Endodermal cell (in vitro differentiated cells): ENCODE data around the gene RBM20. TPM values are rescaled to one million over a fixed set of nuclear protein-coding genes. Genes with fewer than 3 reads are reported as not detected.

Experiments
- DNase-seq: peaks from one replicate; pipeline ENCODE4 v3.0.0-alpha.2; 2017
- H3K27ac ChIP-seq: 2 replicates; pipeline ENCODE4 v1.5.1; 2013; ENCODE audit warnings: mild to moderate bottlenecking, low read depth, low read length, moderate library complexity
- H3K27me3 ChIP-seq: 2 replicates; pipeline ENCODE4 v1.6.1; 2013; ENCODE audit warnings: mild to moderate bottlenecking, low read length, moderate library complexity; ENCODE audit not compliant: insufficient read depth, control insufficient read depth, poor library complexity, severe bottlenecking
- H3K36me3 ChIP-seq: 2 replicates; pipeline ENCODE4 v1.7.0; 2013; ENCODE audit warnings: mild to moderate bottlenecking, low read length, moderate library complexity; ENCODE audit not compliant: control insufficient read depth, insufficient read depth
- H3K4me1 ChIP-seq: one replicate; pipeline ENCODE4 v1.7.0; 2013; ENCODE audit warnings: low read length; ENCODE audit not compliant: control insufficient read depth, insufficient read depth
- H3K4me3 ChIP-seq: 2 replicates; pipeline ENCODE4 v1.5.1; 2013; ENCODE audit warnings: mild to moderate bottlenecking, low read length, moderate library complexity
- H3K9ac ChIP-seq: 2 replicates; pipeline ENCODE4 v1.6.1; 2013; ENCODE audit warnings: mild to moderate bottlenecking, low read length, moderate library complexity; ENCODE audit not compliant: poor library complexity, severe bottlenecking; ENCODE audit errors: extremely low read depth
- H3K9me3 ChIP-seq: 2 replicates; pipeline ENCODE4 v1.6.1; 2013; ENCODE audit warnings: mild to moderate bottlenecking, low read length, moderate library complexity; ENCODE audit not compliant: control insufficient read depth
- H3K27ac Mint-ChIP-seq: 2 replicates; pipeline ENCODE4 v1.8.0; 2020; ENCODE audit warnings: mixed read lengths
- H3K27me3 Mint-ChIP-seq: 2 replicates; pipeline ENCODE4 v1.8.0; 2021; ENCODE audit warnings: mild to moderate bottlenecking, mixed read lengths; ENCODE audit not compliant: insufficient read depth
- H3K36me3 Mint-ChIP-seq: 2 replicates; pipeline ENCODE4 v1.8.0; 2020; ENCODE audit warnings: low read depth, mixed read lengths
- H3K4me1 Mint-ChIP-seq: 2 replicates; pipeline ENCODE4 v1.8.0; 2020; ENCODE audit warnings: mixed read lengths
- H3K4me3 Mint-ChIP-seq: 2 replicates; pipeline ENCODE4 v1.8.0; 2020; ENCODE audit warnings: mild to moderate bottlenecking, moderate library complexity, mixed read lengths
- H3K9me3 Mint-ChIP-seq: 2 replicates; pipeline ENCODE4 v1.8.0; 2020; ENCODE audit warnings: mild to moderate bottlenecking, mixed read lengths
- CTCF ChIP-seq: fragments of 200-600 bp; sonication (generic); conservative IDR thresholded peaks from 2 replicates; pipeline ENCODE4 v1.5.0; 2021; ENCODE audit warnings: antibody characterized with exemption, mild to moderate bottlenecking
- WGBS, 2 experiments: methylation state at CpG; one replicate each; pipeline versions ENCODE4 v1.1.5 to v1.1.7; 2013; ENCODE audit warnings: missing lambda C conversion rate in 2 of 2, mixed read lengths in 1 of 2; ENCODE audit not compliant: insufficient coverage in 1 of 2, insufficient read length in 1 of 2; 5-methylcytosine and 5-hydroxymethylcytosine counted together
- total RNA-seq, 2 donors: library from RNA; stranded (reverse); fragmentation: NEBNext Ultra II Directional in 1 of 2; extraction: Animal tissue kit (Norgen Biotek cat#: 25700) in 1 of 2; gene quantifications; 2 replicates in 1 of 2; 3 replicates in 1 of 2; pipeline ENCODE4 v1.2.1, GENCODE V29; 2021

RBM20 gene
- total RNA-seq, 2 donors from 2014 or later, result 6.2 to 7.0 TPM

DNA sequence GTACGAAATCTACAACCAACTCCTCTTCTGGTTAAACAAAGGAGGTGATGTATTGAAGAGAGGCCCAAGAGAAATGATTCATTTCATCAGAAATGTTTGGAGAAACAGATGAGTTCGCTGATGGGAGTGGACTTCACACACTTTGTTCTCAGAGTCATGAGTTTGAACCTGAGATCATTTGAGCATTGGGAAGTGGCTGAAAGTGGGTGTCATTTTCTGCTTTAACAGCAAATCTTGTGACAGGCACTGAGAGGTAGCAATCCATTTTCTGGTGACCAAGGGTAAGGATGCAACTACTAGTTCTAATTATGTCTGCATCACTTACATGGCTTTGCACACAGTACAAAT, 51.4 kb downstream of the RBM20 start:
- WGBS, 2 experiments, result 91 to 96% methylated on average over 2 of the region's 2 CpGs
- Mint-ChIP-seq H3K4me1 (peaks cover 12% of the 10 kb centered on the region), H3K9me3 (peaks cover 25% of the 10 kb centered on the region), H3K27ac (no peak overlapping the region), H3K27me3 (no peaks in the 10 kb centered on the region), H3K4me3 (no peak overlapping the region), H3K36me3 (peaks cover 8% of the 10 kb centered on the region)
- Histone ChIP-seq H3K4me1 (peaks cover 5% of the 10 kb centered on the region), H3K27me3 (no peaks in the 10 kb centered on the region), H3K9ac (no peak overlapping the region), H3K9me3 (peaks cover 27% of the 10 kb centered on the region), H3K27ac (no peak overlapping the region), H3K4me3 (no peak overlapping the region), H3K36me3 (no peaks in the 10 kb centered on the region)
- DNase-seq, result peak; percentile 10
- no peak for TF ChIP-seq CTCF

- Histone ChIP-seq H3K27me3 (no peaks in the 10 kb centered on the region), H3K9ac (no peak overlapping the region), H3K9me3 (peaks cover 18% of the 10 kb centered on the region), H3K27ac (no peak overlapping the region), H3K36me3 (no peaks in the 10 kb centered on the region), H3K4me3 (no peak overlapping the region), H3K4me1 (peaks cover 11% of the 10 kb centered on the region)
- TF ChIP-seq CTCF, result no peak
- no peak overlapping the region for H3K27ac Mint-ChIP-seq
- H3K4me3 Mint-ChIP-seq, result no peak overlapping the region
- H3K4me1 Mint-ChIP-seq, result peaks cover 20% of the 10 kb centered on the region
- peaks cover 4% of the 10 kb centered on the region for H3K36me3 Mint-ChIP-seq
- DNase-seq, result peak; percentile 35
- 86 to 96% methylated on average over 1 to 4 of the region's 4 CpGs for WGBS, 2 experiments
- peaks cover 17% of the 10 kb centered on the region for H3K9me3 Mint-ChIP-seq
- no peaks in the 10 kb centered on the region for H3K27me3 Mint-ChIP-seq
Observed at GRCh38 chr10:110696436-110696835, 52.3 kb downstream of the RBM20 start.

DNA sequence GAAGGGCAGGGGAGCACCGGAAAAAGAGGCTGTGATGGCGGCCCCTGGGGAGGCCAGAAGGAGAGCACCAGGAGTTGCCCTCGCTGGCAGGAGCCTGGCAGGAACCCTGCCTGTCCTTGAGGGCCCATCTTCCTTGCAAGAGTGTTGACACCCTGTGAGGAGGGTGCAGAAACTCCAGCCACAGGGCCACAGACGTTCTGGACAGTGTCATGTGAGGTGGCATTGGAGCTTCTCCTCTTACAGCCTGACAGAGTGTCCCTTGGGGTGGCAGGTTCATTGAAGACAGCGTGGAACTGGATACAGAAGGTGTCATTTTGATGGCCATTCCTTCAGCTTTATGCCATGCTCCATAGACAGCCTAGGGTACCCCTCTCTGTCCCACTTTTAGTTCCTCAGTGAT, 54.2 kb downstream of the RBM20 start:
- no peak overlapping the region for H3K4me3 Mint-ChIP-seq
- Histone ChIP-seq H3K27ac (no peak overlapping the region), H3K9me3 (no peaks in the 10 kb centered on the region), H3K4me3 (no peak overlapping the region), H3K27me3 (no peaks in the 10 kb centered on the region), H3K36me3 (no peaks in the 10 kb centered on the region), H3K4me1 (peaks cover 12% of the 10 kb centered on the region), H3K9ac (no peak overlapping the region)
- peaks cover 31% of the 10 kb centered on the region for H3K4me1 Mint-ChIP-seq
- H3K27ac Mint-ChIP-seq, result no peak overlapping the region
- H3K36me3 Mint-ChIP-seq, result no peaks in the 10 kb centered on the region
- H3K9me3 Mint-ChIP-seq, result peaks cover under 1% of the 10 kb centered on the region
- H3K27me3 Mint-ChIP-seq, result no peaks in the 10 kb centered on the region
- 94 to 100% methylated on average over 5 of the region's 5 CpGs for WGBS, 2 experiments
- DNase-seq, result no peak
- TF ChIP-seq CTCF, result no peak
